HG03520 (cell line): ENCODE data around the gene IL36RN.

Experiments
- ATAC-seq: cut with Tn5 transposase; IDR thresholded peaks from one replicate; pipeline ENCODE4 v1.9.1; 2021; ENCODE audit warnings: mild to moderate bottlenecking, moderate library complexity; ENCODE audit not compliant: unreplicated experiment

Gene IL36RN

DNA sequence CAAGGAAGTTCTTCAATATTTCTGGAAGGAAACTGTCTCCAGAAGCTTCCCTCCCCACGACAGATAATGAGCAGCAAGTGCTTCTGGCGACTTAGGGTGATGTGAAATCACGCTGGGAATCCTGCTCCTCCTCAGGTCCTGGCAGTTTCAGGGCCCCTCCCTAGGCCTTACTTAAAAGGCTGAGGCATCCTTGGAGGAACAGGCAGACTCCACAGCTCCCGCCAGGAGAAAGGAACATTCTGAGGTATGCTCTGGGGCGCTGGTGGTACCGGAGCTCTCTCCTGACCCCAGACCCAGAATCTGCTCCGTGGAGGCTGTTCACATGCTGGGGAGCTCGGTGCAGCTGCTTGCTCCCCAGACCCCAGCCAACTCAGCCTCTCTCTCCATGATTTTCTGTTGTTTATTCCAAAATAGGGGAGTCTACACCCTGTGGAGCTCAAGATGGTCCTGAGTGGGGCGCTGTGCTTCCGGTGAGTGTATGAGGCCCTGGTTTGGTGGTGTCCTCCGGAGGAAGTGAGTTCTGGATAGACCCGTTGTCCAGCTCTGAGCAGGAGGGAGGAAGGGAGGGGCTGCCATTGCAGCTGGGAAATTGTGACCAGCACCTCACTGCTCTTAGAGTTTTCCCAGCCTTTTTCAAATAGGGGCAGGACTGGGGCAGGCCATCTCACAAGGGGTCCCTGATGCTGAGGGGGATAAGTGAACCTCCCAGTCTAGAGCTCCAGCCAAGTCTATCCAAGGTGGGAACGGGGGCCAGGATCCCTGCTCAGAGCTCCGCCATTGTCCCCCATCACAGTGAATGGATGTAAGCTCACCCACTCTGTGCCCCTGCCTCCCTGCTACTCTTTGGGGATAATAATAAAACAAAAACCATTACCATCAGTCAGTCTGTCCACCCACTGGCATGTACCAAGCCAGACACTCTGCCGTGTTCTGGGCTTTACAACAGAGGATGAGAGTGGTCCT lies at the start of gene IL36RN:
Gene IL36RN (plus strand): TSS at position 201 of the 963 bp plus-strand sequence. CDS start 241 bp downstream, at position 442.
- ATAC-seq, result no peak

DNA sequence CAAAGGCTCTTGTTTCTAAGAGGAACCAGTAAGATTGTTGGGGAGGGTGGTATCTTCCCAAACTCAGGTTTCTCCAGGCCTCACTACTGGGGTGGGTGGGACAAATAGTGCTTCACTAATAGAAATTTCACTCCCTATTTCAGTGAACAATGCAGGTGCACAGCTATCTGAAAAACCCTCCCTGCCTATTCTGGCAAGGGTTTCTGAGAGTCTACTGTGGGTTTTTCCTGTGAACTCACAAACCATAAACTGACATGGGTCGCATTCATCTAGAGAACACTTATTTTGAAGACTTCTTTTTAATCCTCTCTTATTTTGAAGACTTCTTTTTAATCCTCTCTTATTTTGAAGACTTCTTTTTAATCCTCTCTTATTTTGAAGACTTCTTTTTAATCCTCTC lies 49.4 kb upstream of the IL36RN start:
- ATAC-seq, result no peak

DNA sequence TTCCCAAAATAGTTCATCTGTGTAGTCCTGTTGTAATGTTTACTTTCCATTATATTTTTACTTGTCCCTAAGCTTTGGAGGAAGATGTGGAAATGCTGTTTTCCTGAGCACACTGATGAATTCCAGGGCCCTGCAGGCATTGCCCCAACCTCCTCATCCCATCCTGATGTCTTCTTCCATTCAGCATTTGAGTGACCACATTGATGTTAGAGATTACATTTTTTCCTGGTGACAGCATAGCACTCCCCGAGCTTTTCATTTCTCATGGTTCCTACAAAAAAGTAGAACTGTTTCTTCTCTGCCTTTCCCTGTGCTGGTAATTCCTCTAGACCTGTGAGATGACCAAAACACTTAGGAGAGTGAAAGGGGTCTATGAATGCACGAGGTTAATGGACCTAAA lies 48.9 kb upstream of the IL36RN start:
- no peak for ATAC-seq

DNA sequence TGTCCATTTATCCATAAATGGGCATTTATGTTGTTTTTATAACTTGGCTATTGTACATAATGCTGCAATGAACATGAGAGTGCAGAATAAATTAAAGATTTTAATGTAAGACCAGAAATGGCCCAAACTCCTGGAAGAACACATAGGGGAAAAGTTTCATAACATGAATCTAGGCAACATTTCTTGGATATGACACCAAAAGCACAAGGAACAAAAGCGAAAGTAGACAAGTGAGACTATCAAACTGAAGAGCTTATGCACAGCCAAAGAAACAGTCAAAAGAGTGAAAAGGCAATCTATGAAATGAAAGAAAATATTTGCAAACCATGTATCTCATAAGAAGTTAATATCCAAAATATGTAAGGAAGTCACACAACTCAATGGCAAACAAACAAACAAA lies 47.9 kb upstream of the IL36RN start:
- no peak for ATAC-seq

DNA sequence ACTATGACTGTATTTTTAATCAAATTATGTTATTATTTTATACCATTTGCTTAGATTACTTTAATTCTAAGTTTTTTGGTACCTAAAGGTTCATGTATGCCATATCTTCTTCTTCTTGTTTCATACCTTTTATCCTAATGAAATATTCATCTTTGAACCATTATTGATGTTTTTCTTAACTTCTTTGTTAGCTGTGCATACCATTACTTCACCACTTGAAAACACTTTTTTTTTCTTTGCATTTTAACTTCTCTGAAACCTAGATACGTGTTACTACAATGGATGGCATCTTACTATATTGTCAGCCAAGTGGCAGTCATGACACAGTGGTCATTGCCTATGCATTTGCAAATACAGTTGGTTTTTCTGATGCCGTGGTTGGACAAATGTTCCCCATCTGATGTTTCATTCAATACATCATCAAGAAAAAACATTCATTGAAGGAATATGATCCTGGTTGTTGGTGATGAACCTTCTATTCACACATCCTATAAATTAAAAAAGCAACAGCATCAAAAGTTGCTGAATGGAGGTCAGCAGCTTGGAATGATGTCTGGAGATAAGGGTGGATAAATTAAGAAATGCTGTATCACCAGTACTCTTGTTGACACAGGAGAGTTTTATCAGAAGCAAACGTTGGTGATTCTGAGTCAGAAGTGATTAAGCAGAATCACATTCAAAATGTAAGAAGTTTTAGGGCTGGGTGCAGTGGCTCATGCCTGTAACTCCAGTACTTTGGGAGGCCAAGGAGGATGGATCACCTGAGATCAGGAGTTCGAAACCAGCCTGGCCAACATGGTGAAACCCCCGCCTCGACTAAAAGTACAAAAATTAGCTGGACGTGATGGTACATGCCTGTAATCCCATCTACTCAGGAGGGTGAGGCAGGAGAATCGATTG lies 46.3 kb upstream of the IL36RN start:
- no peak for ATAC-seq

DNA sequence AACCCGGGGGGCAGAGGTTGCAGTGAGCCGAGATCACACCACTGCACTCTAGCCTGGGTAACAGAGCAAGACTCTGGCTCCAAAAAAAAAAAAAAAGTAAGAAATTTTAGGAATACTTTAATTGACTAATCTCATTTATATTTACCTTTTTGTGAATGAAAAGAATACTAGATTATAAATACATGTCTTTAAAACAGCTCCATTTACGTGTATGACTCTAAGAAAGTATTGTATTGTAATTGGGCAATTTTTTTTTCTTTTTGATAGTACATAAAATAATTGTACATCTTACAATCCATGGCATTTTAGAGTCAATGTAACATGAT lies 45.7 kb upstream of the IL36RN start:
- no peak for ATAC-seq

DNA sequence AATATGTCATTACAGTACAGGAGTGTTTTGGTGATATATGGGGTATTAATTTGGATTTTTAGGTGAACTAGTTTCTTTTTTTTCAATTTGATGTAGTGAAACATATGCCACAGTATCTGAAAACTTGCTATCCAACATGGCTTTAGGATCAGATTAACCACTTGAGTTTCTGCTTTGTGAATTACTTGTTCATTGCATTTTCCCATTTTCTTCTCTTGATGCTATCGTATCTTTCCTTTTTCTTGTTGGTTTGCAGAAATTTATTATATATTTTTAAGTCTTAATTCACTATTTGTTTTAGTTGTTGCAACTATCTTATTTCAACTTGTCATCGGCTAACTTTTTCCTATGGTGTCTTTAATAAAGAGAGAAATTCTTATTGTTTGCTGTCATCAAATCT lies 44.9 kb upstream of the IL36RN start:
- ATAC-seq, result no peak

DNA sequence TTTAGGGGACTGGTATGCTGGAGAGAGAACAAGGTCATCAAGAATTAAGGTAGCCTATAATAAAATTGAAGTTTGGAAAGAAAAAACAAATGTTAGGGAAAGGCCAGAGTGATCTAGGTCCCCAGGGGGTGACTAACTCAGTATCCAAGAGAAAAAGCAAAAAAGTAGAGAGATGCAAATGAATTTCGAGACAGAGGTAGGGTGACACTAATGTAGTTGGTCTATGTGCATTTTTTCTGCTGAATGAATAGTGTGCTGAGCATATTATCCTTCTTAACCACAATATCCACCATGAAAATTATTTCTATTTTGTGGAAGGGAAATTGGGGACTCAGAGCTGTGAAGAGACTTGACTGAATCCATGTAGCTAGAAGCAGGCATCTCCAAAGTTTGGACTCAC lies 44.0 kb upstream of the IL36RN start:
- ATAC-seq, result no peak

DNA sequence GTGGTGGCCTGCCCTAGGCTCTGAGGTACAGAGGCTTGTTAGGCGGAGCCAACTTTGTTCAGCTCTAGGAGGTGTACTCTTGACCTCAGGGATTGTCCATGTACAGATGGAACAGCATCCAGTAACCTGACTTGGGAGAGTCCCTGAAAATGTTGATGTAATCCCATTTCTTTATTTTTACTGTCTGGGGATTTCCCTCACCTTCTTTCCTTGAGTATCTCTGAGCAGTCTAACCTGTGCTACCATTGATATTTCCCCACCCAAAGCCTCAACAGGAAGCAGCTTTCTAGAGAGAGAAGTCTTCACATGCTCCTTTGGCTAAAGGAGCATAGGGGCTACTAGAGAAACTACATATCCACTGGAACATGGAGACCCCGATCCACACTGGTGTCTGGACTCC lies 43.3 kb upstream of the IL36RN start:
- ATAC-seq, result no peak

DNA sequence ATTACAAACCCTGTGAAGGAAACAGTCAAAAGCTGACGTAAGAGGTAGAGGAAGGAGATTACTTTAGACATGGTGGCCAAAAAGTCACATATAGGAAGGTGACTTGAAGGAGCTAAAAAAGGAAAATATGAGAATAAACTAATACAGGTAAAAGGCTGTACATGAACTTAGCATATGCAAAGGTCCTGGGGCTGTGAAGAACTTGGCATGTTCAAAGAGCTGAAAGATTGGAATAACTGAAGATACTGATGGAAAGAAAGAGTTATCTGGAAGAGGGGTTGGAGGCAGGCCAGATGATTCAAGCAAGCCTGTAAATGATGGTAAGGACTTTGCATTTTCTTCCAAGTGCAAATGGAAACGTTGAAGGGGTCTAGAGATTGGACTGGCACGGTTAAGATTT lies 40.5 kb upstream of the IL36RN start:
- ATAC-seq, result no peak

DNA sequence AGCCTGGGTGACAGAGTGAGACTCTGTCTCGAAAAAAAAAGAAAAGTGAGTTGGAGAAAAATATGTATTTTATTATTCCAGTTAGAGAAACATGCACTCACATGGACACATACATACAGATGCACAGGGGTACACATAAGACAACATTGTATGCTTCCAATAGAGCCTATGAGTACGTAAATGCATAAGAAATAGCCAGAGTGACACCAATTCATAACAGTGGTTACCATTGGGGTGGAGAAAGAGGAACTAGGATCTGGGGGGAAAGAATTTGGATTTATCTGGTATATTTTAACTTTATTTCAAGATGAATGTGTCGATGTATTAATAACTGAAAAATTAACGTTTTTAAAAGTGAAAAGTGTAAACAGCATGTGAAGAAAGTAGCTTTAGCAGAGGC lies 37.7 kb upstream of the IL36RN start:
- ATAC-seq, result no peak

DNA sequence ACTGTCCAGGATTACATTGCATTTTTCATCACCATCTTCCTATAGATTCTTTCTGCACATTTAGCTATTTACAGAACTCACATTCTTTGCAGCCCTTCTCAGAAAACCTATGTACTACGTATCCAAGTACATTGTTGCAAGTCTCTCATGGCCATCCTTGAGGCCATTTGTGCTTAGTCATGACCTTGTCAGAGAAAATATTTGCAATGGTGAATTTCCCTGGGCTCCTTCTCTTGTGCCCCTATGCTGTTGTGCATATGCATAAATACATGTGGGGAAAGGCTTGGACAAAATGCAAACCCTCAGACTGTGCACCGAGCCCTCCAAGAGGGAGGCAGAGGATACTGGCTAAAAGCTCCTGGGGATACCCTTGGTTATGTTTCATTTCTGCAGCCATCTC lies 34.2 kb upstream of the IL36RN start:
- no peak for ATAC-seq

DNA sequence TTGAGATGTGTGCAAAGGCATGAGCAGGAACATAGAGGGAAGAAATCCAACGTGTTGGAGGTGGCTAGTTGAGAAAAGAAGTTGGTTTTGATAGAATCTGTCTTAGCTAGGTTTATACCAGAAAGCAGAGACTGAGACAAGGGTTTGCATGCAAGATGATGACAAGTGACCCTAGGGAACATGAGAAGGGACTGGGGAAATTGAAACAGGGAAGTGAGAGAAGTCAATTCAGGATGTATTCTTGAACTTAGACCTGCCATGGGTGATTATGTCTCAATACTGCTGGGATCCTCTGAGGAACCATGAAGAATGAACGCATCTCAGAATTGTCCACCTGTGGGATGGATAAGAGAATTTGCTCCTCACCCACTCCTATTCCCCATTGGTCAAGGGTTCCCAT lies 33.3 kb upstream of the IL36RN start:
- no peak for ATAC-seq

DNA sequence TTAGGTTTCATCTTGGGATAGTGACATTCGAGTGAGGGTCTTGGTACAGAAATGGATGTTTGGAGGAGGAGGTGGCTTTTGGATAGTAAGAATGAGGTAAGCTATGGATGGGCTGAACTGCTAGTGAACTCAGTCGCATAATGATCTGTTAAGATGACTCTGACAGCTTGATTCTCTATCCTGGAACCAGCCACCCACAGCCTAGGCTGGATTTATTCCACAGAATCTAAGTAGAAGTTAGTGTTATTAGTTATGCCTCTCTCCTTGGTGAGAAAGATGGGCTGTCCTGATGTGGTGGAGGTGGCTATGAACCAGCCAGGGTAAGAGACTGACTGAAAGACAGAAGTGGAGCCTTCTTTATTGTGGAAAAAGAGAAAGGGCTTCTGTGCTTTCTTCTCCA lies 31.3 kb upstream of the IL36RN start:
- no peak for ATAC-seq

DNA sequence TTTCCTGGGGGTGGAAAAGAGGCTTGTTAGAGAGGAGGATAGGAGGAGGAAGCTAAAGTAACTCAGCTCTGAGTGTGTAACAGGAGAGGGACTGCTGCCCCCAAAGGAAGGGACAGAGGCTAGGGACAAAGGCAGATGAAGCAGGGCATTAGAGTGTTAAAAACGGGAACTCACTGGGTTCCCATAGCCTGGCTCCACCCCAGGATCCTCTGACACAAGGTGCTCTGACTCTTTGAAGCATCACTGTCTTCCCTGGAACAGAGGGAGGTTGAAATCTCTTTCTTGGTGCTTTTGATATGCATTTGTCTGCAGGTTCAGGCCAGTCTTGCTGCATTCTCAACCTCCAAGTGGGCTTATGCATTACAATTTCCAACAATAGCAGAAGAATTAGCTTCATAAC lies 30.9 kb upstream of the IL36RN start:
- ATAC-seq, result no peak

DNA sequence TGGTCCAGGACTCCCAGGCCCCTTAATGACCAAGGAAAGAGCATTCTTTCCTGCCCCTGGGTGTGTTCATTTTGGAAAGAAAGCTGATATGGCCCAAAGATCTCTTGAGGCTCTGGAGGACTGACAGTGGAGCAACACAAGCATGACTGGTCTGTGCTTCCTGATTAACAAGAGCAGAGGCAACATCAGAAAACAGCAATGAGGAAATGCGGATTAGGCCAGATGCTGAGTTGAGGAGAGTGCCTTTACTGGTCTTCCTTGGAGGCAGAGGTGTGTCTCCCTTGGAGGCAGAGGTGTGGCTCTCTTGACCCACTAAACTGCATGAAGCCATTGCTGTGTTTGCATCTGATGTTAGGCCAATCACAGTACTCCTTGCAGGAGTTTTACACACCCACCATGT lies 26.3 kb upstream of the IL36RN start:
- no peak for ATAC-seq

DNA sequence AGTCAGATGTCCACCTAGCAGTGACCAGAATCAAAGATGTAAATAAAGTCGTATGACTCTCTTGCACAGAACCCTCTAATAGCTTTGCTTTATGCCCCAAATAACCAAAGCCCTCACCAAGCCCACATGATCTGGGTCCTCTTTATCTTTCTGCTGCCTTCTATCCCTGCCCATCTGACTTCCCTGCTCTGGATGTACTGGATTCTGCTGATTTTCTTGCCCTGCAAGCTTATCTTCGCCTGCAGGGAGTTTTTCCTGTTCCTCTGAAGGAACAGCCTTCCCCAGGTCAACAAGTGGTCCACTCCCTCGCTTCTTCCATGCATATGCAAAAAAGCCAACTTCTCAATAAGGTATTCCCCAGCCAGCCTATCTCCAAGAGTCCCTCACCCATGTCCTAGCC lies 25.0 kb upstream of the IL36RN start:
- no peak for ATAC-seq

DNA sequence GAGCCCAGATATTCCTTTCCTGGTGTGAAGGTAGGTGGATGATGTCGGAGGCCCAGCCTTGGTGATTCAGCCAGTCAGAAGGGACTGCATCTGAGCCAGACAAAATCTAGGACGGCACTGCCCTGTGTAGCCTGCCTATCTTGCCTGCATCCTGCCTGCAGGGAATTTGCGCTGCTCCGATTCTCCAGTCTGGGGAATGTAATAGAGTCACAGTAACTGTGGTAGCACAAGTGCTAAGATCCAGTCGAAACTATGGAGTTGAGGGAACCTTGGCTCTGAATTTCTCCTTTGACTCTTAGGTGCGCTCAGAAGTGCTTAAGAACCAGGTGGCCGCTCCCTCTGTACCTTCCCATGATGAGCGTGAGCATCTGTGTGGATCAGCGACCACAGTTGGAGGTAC lies 22.2 kb upstream of the IL36RN start:
- ATAC-seq, result no peak

DNA sequence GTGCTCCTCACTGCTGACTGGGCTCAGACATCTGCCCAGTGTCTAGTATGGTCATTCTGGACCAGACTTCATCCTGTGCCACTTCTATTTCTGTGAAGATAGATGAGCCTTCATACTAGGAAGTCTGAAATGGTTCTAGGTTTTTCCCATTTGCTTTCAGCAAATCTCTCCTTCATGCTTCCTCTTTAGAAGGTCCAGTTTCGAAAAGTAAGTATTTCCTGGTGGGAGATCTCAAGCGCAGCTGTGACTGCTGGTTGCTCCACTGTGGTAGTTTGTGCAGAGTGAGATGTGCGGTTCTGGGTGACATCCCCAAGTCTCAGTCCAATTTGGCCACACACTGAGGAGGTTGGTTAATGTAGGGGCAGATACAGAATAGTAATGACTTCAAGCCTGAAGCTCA lies 20.7 kb upstream of the IL36RN start:
- no peak for ATAC-seq

DNA sequence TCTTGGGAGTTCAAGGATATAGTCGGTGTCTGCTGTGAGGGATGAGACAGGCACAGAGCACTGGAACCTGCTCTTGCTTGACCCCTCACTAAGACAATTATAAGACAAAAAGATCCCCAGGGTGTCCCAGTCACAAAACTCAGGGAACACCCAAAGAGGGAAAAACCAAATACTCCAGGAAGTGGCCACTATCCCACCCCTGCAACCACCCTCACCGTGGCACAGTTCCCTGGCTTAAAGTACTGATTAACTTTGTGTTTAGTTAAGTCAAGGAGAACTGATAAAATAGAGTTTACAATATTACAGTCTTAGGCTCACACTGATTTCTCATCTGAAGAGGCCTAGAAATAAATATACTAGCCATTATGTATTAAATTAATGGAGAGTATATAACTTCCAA lies 19.8 kb upstream of the IL36RN start:
- ATAC-seq, result no peak

DNA sequence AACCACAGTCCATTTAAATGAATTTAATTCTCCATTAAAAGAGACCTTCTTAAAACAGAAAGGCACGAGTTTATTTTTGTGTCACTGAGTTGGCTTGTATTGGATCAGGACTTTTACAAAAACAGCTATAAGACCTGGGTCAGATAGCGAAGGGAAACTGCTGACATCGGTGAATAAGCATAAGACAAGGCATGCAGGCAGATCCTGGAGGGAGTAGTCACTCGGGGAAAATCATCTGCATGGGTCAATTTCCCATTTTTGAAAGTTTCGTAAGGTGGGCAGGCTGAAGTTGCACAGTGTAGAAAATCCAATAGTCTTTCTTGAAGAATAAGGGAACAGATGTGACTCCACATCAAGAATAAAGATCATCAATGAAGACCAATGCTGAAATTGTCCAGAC lies 19.3 kb upstream of the IL36RN start:
- ATAC-seq, result no peak

DNA sequence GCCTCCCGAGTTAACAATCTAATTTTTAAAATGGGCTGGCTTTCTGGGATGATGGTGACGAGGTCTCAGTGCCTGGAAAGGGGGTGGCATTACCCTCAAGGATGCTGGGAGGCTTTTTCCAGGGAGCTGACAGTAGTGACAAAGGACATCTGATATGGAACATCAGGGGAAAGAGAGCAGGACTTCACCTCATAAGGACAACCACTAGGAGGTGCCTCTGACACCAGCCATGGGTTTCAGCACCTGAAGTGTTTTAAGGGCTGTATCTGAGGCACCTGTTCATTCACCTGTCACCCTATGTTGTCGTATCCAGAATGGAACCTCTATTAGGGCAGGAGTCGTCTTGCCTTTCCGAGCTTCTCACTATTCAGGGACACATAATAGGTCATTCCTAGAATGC lies 17.1 kb upstream of the IL36RN start:
- ATAC-seq, result no peak
